ENCODE measurements around the gene CCDC124.
"Not testable (repeated sequence)": the region's sequence is repeated elsewhere in the genome, so short reads cannot be mapped to it uniquely, and the experiment has no call there.

CCDC124 gene

DNA sequence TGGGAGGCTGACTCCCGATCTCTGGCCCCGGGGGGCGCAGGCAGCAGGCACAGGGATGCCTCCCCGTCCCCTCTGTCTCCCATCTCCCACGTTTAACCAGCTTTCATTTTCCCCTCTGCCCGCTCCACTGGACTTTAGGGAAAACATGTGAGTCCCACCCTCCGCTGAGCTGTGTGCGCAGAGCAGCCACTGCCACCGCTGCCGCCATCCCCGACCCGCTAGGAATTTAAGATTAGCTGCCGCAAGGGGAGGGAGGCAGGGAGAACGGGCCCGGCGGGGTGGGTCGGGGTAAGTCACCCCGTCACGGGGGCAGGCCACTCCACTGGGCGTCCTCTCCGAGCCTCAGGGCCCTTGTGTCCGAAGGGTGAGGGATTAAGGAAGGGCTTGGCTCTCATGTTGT is 49.6 kb downstream of the CCDC124 start:
- TF ChIP-seq, protein P1, sequence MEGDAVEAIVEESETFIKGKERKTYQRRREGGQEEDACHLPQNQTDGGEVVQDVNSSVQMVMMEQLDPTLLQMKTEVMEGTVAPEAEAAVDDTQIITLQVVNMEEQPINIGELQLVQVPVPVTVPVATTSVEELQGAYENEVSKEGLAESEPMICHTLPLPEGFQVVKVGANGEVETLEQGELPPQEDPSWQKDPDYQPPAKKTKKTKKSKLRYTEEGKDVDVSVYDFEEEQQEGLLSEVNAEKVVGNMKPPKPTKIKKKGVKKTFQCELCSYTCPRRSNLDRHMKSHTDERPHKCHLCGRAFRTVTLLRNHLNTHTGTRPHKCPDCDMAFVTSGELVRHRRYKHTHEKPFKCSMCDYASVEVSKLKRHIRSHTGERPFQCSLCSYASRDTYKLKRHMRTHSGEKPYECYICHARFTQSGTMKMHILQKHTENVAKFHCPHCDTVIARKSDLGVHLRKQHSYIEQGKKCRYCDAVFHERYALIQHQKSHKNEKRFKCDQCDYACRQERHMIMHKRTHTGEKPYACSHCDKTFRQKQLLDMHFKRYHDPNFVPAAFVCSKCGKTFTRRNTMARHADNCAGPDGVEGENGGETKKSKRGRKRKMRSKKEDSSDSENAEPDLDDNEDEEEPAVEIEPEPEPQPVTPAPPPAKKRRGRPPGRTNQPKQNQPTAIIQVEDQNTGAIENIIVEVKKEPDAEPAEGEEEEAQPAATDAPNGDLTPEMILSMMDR (IDR thresholded peaks at IDR 0.05; ENCODE audit: extremely low read depth, insufficient read depth, missing control alignments): no peak
- no peak for DNase-seq (ENCODE audit: low spot score)
- in situ Hi-C loops (cut with MboI; ENCODE audit: low pct_unique_long_range_greater_than_20kb, low sequenced_read_pairs, unreplicated experiment): no loop called here

DNA sequence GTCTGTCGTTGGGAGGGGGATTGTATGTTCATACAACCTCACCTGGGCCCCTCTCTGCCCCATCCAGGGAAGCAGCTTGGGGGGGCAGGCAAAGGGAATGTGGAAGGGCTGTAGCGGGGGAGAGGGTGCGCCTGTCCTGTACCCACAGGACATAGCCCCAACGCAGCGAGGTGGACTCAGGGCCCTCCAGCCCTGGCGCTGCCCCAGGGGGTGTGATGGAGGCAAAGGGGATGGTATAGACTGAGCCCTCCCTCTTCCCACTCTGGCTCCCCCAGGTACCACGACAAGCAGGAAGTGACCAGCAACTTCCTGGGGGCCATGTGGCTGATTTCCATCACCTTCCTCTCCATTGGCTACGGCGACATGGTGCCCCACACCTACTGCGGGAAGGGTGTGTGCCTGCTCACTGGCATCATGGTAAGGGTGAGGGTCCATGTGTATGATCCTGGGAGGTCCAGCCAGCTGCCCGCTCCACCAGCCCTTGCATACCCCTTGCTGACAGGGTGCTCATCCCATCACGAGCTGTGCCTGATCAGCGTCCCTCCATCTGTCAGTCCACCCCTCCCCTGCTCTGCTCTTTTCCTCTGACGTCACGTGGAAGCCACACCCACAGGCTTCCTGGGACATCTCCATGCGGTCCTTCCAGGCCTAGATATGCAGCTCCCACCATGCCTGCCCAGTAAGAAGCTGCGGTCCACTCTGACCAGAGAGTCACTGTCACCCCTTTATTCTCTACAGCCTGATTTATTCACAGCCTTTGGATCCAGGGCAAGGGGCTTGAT is 52.4 kb downstream of the CCDC124 start:
- TF ChIP-seq, protein P1 (IDR thresholded peaks at IDR 0.05; ENCODE audit: extremely low read depth, insufficient read depth, missing control alignments): no peak
- DNase-seq (ENCODE audit: low spot score): no peak
- in situ Hi-C loops (cut with MboI; ENCODE audit: low pct_unique_long_range_greater_than_20kb, low sequenced_read_pairs, unreplicated experiment): no loop called here

DNA sequence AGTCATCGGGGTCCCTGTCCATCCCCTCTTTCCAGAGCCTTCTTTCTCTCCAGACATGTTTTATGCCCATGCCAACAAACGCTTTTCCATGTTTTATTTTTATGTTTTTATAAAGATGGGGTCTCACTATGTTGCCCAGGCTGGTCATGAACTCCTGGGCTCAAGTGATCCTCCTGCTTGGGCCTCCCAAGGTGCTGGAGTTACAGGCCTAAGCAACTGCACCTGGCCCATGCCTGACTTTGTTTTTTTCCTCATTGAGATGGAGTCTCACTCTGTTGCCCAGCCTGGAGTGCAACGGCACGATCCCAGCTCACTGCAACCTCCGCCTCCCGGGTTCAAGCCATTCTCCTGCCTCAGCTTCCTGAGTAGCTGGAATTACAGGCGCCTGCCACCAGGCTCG is 53.8 kb downstream of the CCDC124 start:
- DNase-seq (ENCODE audit: low spot score); in situ Hi-C loops (cut with MboI; ENCODE audit: low pct_unique_long_range_greater_than_20kb, low sequenced_read_pairs, unreplicated experiment): not testable (repeated sequence)

DNA sequence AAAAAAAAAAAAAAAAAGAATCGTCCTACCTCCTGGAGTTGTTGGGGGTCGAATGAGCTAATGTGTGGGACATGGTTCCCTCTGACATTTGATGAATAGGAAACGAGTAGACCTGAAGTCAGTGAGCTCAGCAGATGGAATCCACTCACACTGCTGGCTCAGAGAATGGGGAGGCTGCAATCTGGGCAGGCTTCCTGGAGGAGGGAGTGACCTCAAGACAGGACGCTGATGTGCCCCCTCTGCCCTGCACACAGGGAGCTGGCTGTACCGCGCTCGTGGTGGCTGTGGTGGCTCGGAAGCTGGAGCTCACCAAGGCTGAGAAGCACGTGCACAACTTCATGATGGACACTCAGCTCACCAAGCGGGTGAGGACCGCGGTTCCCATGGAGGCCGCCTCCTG is 55.3 kb downstream of the CCDC124 start:
- DNase-seq (ENCODE audit: low spot score): no peak
- in situ Hi-C loops (cut with MboI; ENCODE audit: low pct_unique_long_range_greater_than_20kb, low sequenced_read_pairs, unreplicated experiment): no loop called here
- TF ChIP-seq, protein P1 (IDR thresholded peaks at IDR 0.05; ENCODE audit: extremely low read depth, insufficient read depth, missing control alignments): no peak

DNA sequence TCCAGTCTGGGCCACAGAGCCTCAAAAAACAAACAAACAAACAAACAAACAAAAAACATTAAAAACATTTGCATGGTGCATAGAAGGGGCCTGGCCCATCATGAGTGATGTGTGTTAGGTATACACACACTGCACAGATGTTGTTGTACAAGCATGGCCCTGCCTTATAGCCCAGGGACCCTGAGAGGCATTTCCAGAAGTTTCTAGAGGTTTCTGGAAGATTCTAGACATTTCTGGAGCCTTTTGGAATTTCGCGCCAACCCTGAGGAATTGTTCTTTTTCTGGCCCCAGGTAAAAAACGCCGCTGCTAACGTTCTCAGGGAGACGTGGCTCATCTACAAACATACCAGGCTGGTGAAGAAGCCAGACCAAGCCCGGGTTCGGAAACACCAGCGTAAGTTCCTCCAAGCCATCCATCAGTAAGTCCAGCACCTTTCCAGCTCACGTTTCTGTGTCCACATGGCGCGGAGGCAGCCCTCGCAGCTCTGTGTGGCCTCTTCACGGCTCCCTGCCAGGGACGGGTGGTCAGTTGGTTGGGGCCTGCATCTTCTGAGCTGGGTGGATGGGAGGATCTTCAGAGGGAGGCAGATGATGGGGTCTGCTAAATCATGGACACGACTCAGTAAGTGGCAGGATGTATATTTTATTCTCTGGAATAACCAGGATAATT is 56.7 kb downstream of the CCDC124 start:
- TF ChIP-seq, protein P1 (IDR thresholded peaks at IDR 0.05; ENCODE audit: extremely low read depth, insufficient read depth, missing control alignments): no peak
- in situ Hi-C loops (cut with MboI; ENCODE audit: low pct_unique_long_range_greater_than_20kb, low sequenced_read_pairs, unreplicated experiment): loop anchor here (5.0 kb wide), 1 partner anchor 52 kb away; no protein-coding TSS in a partner anchor
- no peak for DNase-seq (ENCODE audit: low spot score)

DNA sequence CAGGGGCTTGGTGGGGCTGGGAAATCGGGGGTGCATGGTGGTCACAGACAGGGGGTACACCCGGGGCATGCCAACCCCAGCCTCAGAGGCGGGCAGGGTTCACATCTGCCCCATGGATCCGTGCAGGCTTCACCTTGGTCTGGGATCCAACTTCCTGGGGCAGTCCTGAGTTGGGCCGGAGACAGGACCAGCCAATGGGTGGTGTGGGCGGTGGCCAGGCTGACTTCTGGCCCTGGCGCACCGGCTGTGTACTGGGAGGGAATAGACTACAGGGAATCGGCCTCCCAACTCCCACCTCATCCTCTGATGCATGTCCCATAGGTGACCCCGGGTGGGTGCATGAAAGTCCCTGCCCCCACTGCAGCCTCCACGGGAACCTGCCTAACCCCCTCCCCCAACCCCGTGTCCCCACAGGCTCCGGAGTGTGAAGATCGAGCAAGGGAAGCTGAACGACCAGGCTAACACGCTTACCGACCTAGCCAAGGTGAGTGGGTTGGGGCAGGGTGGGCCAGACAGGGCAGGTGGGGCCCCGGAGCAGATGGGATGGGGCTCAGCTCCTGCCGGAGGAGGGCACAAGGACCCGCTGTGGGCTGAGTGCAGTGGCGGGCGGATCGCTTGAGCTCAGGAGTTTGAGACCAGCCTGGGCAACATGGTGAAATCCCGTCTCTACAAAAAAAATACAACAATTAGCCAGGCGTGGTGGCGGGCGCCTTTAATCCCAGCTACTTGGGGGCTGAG is 60.4 kb downstream of the CCDC124 start:
- TF ChIP-seq, protein P1 (IDR thresholded peaks at IDR 0.05; ENCODE audit: extremely low read depth, insufficient read depth, missing control alignments): no peak
- no peak for DNase-seq (ENCODE audit: low spot score)
- in situ Hi-C loops (cut with MboI; ENCODE audit: low pct_unique_long_range_greater_than_20kb, low sequenced_read_pairs, unreplicated experiment): loop anchor here (5.0 kb wide), 1 partner anchor 56 kb away; no protein-coding TSS in a partner anchor
